ENCODE results near the gene FOXL3.
"Not testable (repeated sequence)": the region's sequence is repeated elsewhere in the genome, so short reads cannot be mapped to it uniquely, and the experiment has no call there.

Gene FOXL3

DNA sequence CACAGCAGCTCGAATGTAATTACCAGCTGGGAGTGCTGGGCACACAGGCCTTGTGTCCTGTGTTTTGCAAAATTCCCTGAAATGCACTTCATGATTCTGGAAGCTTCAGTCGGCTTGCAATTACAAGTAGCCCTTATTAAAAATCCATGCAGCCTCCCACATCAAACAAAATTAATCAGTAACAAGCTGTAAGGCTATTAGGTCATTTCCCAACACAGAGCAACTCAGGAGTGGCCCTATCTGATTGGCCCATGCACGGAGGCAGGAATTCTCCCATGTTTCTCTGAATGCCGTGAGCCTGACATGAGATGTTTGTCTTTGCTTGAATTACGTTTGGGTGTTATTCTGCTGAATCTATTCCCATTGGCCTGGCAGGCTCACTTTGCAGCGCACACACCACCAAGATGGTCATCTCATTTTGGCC is 36.9 kb downstream of the FOXL3 start:
- no peak for DNase-seq

- DNase-seq: no peak
Observed at GRCh38 chr7:327233-327931, 37.4 kb downstream of the FOXL3 start.

DNA sequence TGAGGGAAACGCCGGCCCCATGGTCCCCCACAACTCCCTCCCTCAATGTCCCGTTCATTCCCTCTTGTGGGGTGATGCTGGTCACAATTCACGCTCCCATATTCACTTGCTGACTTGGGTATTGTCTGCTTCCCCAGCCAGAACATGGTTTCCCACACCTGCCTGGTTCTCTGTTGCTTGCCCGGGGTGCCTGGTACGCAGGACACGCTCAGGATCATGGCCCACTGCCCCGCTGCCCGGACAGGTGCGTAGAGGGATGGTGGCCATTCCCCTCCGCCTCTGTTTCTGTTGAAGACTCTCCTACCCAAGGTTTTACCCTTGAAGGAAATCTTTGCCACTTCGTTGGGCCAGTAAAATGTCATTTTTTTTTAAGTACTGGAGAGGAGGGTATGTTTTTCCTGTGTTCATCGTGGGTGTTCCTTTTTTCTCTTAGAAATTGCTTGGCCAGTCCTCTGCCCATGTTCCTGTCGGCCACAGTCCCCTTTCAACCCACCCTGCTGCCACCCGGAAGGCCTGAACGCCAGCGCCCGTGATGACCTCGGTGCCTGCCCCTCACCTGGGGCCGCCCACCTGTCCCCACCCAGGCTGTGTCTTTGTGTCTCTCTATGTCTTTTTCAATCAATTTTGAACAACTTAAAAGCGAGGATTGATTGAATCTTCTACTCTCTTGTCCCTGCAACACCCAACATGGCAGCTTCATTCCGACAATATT is 38.2 kb downstream of the FOXL3 start:
- no peak for DNase-seq

GRCh38 chr7:329691-330281 is 39.8 kb downstream of the FOXL3 start:
- DNase-seq: no peak

GRCh38 chr7:330511-331230 is 40.7 kb downstream of the FOXL3 start:
- DNase-seq: no peak

DNA sequence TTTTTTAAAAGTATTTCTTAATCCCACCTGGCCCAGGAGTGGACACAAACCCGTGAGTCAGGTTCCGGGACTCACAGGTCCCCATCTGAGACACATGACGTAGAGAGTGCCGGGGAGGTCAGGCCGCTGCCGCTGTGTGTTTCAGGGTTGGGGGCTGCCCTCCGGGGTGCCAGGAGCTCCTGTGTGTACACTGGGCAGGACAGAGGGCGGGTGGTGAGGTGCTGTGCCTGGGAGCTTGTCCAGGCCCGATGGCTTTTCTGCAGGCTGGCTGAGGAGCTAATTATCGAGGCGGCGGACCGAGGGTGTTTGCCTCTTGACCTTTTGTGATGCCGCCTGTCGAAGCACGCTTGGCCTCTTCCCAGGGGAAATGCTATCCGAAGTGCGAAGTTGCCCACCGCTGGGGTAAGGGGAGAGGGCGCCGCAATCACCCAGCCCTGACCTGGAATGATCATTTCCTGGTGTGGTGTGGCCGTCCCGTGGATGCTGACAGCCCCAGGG is 42.1 kb downstream of the FOXL3 start:
- no peak for DNase-seq

GRCh38 chr7:332646-333392 is 42.8 kb downstream of the FOXL3 start:
- peak; percentile 64 for DNase-seq

GRCh38 chr7:333393-333764 is 43.4 kb downstream of the FOXL3 start:
- peak; percentile 42 for DNase-seq

DNA sequence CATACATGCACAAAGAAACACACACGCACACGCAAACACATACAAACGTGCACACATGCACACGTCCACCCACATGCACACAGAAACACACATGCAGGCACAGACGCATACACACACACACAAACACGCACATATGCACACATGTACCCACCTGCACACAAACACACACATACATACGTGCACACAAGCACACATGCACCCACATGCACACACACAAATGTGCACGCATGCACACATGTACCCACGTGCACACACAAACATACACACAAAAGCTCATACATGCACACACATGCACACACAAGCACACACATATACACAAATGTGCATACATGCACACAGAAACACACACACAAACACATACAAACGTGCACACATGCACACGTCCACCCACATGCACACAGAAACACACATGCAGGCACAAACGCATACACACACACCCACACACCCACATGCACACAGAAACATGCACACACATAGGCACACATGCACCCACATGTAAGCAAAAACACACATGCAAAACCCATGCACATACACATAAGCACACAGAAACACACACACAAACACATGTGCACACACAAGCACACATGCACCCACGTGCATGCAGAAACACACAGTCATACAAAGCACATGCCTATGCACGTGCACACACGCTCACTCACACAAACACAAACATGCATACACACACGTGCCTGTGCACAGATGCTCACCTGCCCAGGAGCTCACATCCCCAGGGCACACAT is 44.8 kb downstream of the FOXL3 start:
- DNase-seq: no peak

GRCh38 chr7:335358-336148 is 45.6 kb downstream of the FOXL3 start:
- no peak for DNase-seq

GRCh38 chr7:336149-336533 is 46.2 kb downstream of the FOXL3 start:
- not testable (repeated sequence) for DNase-seq

DNA sequence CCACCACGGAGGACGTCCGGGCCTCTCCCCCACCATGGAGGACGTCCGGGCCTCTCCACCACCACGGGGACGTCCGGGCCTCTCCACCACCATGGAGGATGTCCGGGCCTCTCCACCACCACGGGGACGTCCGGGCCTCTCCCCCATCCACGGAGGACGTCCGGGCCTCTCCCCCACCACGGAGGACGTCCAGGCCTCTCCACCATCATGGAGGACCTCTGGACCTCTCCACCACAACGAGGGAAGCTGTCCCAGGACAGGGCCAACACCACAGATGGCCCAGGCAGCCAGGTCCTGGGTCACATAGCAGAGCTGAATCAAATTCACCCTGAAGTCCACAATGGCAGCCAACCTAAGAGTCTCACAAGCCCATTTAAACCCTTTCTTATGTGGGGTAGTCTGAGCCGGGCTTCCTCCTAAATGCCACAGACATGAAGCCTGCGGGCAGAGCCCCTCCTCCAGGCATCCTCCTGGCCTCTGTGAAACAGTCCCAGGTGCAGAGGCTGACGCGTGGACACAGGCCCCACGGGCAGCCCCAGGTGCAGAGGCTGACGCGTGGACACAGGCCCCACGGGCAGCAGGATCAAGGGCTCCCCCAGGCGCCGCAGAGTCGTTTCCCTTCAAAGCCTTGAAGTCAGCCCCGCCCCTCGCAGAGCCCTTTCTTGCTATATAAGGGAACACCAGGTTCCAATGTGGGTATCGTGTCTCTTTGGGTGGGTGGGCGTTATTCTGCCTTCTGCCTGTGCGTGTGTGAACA is 47.0 kb downstream of the FOXL3 start:
- DNase-seq: no peak

- no peak for DNase-seq
Observed at GRCh38 chr7:337567-337951, 47.6 kb downstream of the FOXL3 start.

- no peak for DNase-seq
Observed at GRCh38 chr7:338295-339061, 48.5 kb downstream of the FOXL3 start.

DNA sequence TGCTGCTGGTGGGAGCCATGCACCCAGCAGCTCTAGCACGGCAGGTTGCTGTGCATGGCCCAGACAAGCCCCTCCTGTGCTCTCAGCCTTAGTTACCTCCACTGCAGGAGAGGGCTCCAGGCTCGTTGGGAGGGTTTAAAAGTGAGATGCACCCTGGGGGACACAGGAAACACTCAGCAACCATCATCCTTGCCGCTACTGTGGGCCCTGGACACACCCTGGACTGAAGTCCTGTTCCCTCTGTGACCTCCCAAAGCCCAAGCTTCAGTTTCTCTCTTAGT is 49.0 kb downstream of the FOXL3 start:
- DNase-seq: no peak

DNA sequence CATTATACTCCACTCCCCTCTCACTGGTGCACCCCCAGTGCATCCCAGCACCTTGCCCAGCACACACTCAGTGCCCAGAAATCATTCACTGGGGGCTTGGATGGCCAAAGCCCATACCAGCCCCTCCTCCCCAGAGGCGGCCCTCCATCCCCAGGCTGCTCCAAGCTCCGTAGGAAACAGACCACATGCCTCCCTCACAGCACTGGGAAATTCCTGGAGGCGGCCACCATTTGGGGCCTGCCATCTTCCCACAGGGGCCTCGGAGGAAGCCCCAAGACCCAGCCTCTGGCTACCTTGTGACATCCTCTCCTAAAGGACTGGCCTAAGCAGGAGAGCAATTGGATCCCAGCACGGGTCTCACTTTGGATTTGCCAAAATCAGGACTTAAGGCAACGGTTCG is 49.7 kb downstream of the FOXL3 start:
- no peak for DNase-seq

DNA sequence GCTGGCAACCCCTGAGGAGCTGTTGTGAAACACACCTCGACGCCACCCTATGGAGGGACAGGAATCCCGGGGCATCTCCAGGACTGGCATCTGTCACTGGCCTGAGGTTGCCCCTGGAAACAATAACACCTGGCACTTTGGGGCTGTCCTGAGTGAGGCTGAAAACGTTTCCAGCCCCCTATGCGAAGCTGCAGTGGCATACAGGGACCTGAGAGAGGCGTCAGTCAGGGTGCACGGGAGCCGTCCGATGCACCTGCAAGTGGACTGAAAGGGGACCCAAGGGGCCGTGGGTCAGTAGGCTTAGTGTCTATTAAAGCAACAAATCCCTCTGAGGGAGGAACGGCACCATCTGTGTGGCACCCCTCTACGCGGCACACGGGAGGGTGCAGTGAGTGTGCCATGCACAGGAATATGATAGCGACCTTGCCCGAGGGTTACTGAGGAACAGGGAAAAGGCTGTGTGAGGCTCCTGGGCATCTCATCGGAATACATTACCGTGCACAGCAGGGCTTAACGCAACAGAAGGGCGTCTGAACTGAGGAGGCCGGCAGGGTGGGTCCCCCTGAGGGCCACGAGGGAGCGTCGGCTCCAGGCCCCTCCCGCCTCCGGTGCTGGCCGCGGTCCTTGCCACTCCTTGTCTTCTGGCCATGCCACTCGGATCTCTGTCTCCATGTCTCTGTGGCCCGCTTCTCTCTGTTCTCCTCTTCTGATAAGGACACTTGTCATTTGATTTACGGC is 50.4 kb downstream of the FOXL3 start:
- DNase-seq: no peak
